Pons (tissue), 1 donor: ENCODE results near the gene MAPK4.

Experiments used
- DNase-seq: peaks from one replicate; pipeline ENCODE4 v3.0.0-alpha.2; 2016; ENCODE audit warnings: low spot score

The MAPK4 gene

DNA sequence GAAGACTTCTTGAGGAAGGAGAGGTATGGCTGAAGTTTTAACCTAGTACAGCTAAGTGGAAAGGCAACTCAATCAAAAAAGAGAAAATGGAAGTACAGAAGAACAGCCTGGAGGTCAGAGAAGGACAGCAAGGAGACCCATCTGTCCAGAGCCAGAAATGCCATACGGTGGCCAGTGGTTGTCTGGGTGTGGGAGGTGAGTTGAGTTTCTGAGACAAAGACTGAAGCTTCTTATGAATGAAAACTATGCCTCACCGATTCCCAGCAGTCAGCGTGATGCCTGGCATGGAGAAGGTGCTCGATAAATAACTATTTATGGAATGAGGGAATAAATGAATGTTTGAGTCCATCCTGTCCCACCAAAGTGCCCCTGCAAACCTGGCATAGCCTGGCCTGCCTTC, 161.1 kb downstream of the MAPK4 start:
- peak; percentile 52 for DNase-seq

DNA sequence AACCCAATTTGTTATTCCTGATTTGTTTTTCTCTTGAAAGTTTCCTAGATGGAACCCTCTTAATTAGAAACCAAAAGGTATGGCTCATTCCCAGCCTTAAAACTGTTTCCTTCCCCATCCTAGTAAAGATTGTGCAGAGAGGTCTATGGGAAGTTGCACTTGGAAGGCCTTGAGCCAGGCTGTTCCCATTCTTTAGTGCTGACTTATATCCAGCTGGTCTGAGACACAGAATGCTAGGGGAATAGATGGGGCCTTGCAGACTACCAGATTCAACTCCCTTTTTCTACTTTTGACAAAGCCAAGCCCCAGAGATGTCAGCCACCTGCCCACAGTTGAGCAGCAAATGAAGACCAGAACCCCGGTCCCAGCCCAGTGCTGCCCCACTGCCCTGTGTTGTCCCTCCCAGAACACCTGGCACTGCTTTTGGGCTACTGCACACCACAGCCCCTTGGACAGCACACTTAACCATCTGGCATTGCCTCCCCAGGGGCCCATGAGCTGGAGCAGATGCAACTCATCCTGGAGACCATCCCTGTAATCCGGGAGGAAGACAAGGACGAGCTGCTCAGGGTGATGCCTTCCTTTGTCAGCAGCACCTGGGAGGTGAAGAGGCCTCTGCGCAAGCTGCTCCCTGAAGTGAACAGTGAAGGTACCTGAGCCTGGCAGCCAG, 161.7 kb downstream of the MAPK4 start:
- DNase-seq = no peak

DNA sequence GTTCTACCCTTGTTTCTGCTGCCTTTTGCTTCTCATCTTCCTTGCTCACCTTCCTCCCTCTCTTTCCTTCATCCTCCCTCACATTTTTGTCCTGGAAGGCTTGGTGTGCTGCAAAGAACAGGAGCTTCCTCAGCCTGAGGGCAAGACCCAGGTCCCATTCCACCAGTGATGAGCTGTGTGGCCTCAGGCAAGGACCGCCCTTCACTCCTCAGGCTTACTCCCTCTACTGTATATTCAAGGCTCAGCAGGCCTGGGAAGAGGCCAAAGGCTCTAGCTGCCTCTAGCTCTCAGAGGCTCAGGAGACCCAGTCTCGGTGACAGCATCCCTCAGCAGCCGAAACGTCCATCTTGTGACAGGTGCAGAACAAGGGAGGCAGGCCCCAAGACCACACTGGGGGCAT, 162.4 kb downstream of the MAPK4 start:
- DNase-seq = no peak

GRCh38 chr18:50724751-50725151, 164.9 kb downstream of the MAPK4 start:
- DNase-seq = no peak

GRCh38 chr18:50726960-50727589, 167.2 kb downstream of the MAPK4 start:
- DNase-seq = peak; percentile 20

DNA sequence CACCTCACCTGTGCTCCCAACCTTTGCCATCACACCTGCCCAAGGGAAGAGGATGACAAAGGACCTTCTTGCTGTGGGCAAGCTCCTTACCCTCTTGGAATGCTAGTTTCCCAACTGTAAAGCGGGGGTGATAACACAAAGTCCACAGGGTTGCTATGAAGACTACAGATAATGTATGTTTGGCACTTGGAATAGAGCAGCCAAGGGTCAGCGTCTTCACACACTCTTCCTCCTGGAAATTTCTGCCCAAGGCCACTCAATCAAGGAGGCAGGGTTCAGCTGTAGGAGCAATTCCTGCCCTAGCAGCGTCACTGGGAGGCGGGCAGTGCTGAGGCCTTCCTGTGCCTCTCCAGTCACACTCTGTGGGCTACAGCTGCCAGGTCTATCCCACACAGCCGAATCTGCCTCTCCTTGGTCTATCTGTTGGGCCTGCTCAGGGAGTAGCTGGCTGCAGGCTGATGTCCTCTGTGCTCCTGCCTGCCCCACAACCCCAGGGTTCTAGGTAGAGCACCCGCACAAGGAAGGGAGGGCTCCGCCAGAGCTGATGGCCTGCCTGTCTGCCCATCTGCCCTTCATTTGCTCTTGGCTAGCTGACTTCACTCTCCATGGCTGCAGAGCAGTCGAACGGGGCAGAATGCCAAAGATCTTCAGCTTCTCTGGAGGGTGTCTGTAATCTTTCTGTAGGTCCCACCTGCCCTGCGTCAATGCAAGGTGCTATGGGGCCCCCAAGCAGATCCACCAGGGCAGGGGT, 168.0 kb downstream of the MAPK4 start:
- no peak for DNase-seq

- no peak for DNase-seq
Observed at GRCh38 chr18:50729376-50729775, 169.5 kb downstream of the MAPK4 start.

DNA sequence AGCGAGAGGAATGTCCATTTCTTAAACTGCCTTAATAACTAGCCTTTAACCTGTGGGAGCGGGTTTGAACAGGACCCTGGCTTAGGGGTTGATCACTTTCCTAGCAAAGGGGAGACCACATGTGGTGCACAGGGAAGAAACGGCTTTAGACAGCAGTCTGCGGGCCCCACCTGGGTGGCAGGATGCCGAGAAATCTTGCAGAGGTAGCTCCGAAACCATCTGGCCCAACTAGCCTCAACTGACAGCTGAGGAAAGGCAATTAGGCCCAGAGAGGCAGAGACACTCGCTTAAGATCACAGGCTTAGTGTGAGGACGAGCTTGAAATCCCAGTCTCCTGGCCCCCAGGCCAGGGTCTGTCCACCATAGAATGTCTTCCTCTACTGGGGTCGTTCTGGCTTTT, 170.1 kb downstream of the MAPK4 start:
- DNase-seq = no peak

DNA sequence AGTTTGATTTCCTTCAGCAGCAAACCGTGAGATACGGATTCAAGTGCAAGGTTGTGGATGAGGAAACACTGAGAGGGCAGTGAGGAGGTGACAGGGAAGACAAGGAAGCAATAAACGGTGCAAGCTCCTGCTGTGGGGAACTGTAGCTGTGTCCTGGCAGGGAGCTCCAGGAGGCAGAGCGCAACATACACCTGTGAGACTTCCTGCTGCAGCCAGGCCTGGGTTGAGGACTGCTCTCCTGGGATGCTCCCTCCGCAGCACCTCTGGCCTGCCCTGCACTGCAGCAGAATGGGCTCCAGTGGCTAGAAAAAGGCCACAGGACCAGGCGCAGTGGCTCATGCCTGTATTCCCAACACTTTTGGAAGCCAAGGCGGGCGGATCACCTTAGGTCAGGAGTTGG, 174.5 kb downstream of the MAPK4 start:
- DNase-seq = no peak

DNA sequence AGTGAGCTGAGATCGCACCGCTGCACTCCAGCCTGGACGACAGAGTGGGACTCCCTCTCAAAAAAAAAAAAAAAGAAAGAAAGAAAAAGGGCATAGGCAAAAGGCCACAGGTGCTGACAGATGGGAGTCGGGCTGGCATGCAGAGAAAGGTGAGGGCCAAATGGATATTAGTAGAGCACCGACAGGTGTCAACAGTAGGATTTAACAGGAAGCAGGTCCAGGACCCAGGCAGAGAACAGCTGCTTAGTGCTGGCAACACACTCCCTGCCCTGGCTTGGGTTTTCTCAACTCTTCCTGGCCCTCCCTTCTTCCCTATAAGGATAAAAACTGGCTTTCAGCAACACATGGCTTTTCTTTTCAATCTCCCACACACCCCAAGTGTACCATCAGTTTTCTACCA, 175.0 kb downstream of the MAPK4 start:
- DNase-seq = no peak

GRCh38 chr18:50737127-50737526, 177.2 kb downstream of the MAPK4 start:
- no peak for DNase-seq

DNA sequence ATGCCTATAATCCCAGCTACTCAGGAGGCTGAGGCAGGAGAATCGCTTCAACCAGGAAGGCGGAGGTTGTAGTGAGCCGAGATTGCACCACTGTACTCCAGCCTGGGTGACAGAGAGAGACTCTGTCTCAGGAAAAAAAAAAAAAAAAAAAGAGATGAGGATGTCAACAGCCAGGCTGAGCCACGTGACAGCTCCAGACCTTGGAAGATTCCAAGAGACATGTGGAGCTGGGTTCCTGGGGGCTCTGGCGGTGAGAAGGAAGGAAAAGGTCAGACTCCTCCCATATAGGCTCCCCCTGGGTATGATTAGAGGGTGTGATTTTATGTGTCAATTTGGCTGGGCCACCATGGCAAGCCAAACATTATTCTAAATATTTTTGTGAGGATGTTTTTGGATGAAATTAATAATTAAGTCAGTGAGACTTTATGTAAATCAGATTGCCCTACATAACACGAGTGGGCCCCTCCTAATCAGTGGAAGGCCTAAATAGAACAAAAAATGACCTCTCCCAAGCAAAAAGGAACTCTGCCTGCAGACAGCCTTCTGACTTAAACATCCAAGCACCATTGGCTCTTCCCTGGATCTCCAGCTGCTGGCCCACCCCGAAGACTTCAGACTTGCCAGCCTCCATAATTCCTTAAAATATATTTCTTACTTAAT, 178.3 kb downstream of the MAPK4 start:
- DNase-seq = no peak

DNA sequence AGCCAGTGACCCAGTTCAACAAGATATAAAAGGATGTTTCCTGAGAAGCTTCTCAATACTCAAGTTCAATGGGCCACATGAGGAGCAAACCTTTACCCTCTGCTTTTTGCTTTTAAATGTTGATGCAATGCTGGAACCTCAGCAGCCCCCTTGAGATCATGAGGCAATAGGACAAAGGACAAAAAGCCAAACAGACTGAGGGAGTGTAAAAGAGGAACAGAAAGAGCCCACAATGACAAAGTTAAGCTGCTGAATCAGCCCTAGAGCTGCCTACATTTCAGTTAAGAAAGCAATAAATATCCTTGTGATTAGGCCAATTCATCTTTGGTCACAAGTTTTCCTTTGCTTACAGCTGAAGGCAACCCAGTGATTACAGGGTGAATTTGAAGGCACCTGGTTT, 183.1 kb downstream of the MAPK4 start:
- no peak for DNase-seq

DNA sequence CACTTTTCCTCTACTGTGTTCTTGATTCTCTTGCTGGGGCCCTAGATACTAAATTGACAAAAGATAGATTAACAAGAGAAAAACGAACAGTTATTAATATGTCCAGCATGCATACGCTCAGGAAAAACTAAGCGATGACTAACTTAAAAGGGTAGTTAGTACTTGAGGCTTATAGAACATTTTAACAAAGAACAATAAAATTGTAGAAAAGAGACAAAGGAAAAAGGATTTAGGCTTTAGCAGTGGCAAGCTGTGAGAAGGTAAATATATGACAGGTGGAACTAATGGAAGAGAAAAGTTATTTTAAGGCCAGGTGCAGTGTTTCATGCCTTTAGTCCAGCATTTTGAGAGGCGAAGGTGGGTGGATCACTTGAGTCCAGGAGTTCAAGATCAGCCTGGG, 184.4 kb downstream of the MAPK4 start:
- no peak for DNase-seq

DNA sequence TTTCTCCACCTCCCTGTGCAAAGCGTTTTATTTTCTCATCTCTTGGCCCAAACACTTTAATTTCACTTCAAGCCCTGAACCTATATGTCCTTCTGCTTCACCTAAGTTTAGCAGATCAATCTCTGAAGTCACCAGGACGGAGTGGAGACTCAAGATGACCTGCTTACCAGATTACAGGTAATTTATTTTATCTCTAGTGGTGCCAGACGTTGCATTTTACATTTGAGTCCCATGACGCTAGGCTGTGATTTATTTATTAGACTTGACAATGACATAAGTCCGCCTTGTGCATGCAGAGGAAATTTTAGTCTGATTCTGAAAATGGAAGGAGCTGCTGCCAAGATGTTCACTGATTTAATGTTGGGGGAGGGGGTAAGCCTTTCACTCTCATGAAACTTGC, 186.1 kb downstream of the MAPK4 start:
- no peak for DNase-seq

- DNase-seq = no peak
Observed at GRCh38 chr18:50747849-50748242, 188.0 kb downstream of the MAPK4 start.

DNA sequence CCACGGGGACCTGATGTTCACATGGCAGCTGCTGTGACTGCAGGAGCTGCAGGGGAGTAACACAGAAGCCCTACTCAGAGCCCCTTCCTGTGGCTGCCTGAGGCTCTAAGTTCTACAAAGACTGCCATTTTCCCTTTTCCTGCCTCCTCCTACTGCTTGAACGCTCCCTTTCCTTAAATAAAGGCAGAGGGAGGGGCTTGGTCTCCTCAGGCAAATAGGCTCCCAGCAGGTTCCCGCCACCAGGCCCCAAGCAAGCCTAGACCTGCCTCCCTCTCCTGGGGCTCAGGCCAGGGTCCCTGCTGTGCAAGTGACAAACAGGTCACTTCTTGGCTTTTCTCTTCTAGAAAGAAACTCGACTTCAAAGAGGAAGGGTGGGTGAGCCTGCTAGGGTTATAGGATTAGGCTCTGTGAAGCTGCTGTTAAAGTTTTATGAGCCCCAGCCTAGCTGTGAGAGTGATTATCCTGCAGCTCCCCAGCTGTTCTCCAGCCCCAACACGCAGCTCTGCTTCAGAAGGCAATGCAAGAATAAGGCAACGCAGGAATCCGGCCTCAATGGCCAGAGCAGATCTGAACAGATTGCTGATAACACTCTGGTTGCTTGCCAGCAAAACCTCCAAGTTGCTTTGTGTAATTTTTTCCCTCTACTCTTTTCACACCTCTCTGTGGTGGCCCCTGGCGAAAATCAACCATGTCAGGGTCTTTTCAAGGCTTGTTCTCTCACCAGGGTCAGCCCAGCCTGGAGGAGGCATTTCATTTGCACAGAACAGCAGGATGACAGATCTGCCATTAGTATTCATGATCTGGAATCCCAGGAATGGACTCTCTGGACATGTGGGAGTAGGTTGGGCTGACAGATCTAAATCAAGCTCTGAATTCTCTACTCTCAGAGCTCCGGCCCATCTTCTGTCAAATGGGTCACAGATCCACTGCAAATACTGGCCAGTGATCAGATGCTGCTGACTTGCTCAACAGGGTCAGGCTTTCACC, 188.6 kb downstream of the MAPK4 start:
- DNase-seq = no peak

- no peak for DNase-seq
Observed at GRCh38 chr18:50749421-50749820, 189.5 kb downstream of the MAPK4 start.

- DNase-seq = no peak
Observed at GRCh38 chr18:50749945-50750344, 190.1 kb downstream of the MAPK4 start.

- no peak for DNase-seq
Observed at GRCh38 chr18:50750546-50750945, 190.7 kb downstream of the MAPK4 start.

GRCh38 chr18:50751490-50751889, 191.6 kb downstream of the MAPK4 start:
- DNase-seq = no peak

- no peak for DNase-seq
Observed at GRCh38 chr18:50751947-50752346, 192.1 kb downstream of the MAPK4 start.
